HFF-Myc (cell line): Measurements from ENCODE around the gene SH3PXD2B.
A peak's percentile ranks its signal among the peaks of the same experiment; 100 is the strongest.
"Not testable (repeated sequence)": the region's sequence is repeated elsewhere in the genome, so short reads cannot be mapped to it uniquely, and the experiment has no call there.

Experiments used
- DNase-seq: peaks from one replicate; pipeline ENCODE4 v3.0.0-alpha.2; 2011; ENCODE audit warnings: low read depth; ENCODE audit errors: extremely low read depth
- H3K4me3 ChIP-seq: replicated peaks from 2 replicates; pipeline ENCODE4 v1.5.1; 2011; ENCODE audit warnings: low read depth, mild to moderate bottlenecking, control low read depth, low read length
- CTCF ChIP-seq: IDR thresholded peaks from 2 replicates; pipeline ENCODE4 v1.5.1; 2012; ENCODE audit warnings: mild to moderate bottlenecking, low read depth, low read length, control low read depth; ENCODE audit errors: missing control alignments

The SH3PXD2B gene

GRCh38 chr5:172479034-172479783 lies 24.9 kb upstream of the SH3PXD2B start:
- H3K4me3 ChIP-seq = no peak overlapping the region
- TF ChIP-seq CTCF = peak; percentile 88

GRCh38 chr5:172478695-172479033 lies 24.3 kb upstream of the SH3PXD2B start:
- DNase-seq, H3K4me3 ChIP-seq: not testable (repeated sequence)

More at GRCh38 chr5:172479034-172479783, 24.9 kb upstream of the SH3PXD2B start:
- peak; percentile 70 for DNase-seq

GRCh38 chr5:172478256-172478655 lies 23.9 kb upstream of the SH3PXD2B start:
- DNase-seq = no peak
- TF ChIP-seq CTCF = no peak
- H3K4me3 ChIP-seq = no peak overlapping the region

- no peak overlapping the region for H3K4me3 ChIP-seq
- TF ChIP-seq CTCF = no peak
- DNase-seq = no peak
Observed at GRCh38 chr5:172477466-172477865, 23.1 kb upstream of the SH3PXD2B start.

- TF ChIP-seq CTCF = no peak
- no peak for DNase-seq
- no peak overlapping the region for H3K4me3 ChIP-seq
Observed at GRCh38 chr5:172474293-172474692, 20.0 kb upstream of the SH3PXD2B start.

GRCh38 chr5:172473427-172473826 lies 19.1 kb upstream of the SH3PXD2B start:
- no peak overlapping the region for H3K4me3 ChIP-seq
- DNase-seq = no peak
- TF ChIP-seq CTCF = no peak

- no peak for TF ChIP-seq CTCF
- DNase-seq = no peak
- no peak overlapping the region for H3K4me3 ChIP-seq
Observed at GRCh38 chr5:172469697-172470096, 15.4 kb upstream of the SH3PXD2B start.
